GM18861 (cell line): Measurements from ENCODE around the gene FARP1.

Source experiments
- ATAC-seq: cut with Tn5 transposase; IDR thresholded peaks from one replicate; pipeline ENCODE4 v1.9.1; 2021; ENCODE audit not compliant: unreplicated experiment

FARP1 gene

GRCh38 chr13:98198683-98199082 is 55.8 kb downstream of the FARP1 start:
- ATAC-seq: no peak

DNA sequence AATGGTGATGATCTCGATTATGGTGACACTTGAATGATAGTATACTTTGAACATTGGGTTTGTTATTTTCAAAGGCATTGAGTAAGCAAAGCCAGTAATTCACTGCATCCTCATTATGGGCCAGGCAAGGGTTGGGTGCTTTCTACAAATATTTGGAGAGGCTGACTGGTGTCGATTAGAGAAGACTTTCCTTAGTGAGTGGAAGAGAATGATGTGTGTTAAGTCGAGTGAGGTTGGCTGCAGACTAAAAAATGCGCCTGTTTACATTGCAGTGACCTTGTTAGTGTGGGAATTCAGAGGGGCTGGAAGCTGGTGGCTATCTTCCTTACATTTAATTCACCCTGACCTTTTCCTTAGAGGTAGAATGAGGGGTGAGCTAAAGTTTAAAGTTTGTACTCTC is 56.6 kb downstream of the FARP1 start:
- ATAC-seq: no peak

DNA sequence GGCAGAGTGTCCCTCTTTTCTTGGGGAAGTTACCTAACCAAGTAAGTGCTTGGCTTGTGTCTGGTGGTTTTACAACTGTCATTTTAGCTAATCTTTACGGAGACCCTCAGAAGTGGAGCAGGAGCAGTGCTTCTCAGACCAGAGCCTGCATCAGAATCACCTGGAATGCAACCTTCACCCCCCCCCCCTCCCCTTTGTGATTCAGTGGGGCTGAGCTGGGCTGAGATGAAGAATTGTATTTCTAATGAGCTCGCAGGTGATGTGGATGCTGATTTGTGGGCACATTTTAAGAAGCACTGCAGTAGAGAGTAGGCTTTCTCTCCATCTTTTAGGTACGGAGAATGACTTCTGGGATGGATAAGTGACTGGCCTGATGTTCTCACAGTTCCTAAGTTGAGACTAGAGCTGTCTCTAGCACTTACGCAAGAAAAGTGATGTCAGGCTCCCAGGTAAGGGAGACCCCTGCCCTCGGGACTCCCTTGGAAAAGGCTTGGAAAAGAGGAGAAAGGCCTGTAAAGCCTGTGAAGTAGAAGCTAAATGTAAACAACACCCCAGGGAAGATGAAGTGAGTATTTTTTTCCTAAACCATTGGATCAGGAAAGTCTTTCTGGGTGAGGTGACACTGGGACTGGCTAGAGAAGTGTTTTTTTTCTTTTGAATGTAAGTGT is 57.5 kb downstream of the FARP1 start:
- ATAC-seq: no peak

- no peak for ATAC-seq
These were observed 58.3 kb downstream of the FARP1 start for GRCh38 chr13:98201189-98201588.

- no peak for ATAC-seq
These were observed 59.1 kb downstream of the FARP1 start for GRCh38 chr13:98201984-98202383.

DNA sequence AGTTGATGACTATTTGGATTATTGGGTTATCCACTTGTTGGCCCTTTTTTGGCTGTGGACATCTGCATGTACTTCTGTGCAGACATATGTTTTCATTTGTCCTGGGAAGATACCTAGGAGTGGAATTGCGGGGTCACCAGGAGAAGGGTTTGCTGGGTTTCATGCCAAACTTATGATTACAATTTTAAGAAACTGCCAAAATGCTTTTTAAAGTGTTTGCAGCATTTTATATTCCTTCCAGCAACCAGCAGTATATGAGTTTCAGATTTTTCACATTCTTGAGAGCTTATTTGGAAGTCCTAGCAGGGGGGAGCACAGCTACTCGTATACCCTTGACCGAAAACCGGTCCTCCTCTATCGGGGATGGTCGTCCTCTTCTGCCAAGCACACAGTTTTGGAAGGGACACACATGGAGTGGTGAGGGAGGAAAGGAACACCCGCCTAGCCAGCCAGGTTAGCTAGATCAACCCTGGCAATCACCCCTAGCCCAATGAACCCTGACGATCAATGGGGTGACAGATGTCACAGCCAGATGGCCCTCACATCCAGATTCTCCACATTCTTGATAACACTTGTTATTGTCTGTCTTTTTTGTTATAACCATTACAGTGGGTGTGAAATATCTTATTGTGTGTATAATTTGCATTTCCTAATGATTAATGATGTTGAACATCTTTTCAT is 60.9 kb downstream of the FARP1 start:
- ATAC-seq: no peak

DNA sequence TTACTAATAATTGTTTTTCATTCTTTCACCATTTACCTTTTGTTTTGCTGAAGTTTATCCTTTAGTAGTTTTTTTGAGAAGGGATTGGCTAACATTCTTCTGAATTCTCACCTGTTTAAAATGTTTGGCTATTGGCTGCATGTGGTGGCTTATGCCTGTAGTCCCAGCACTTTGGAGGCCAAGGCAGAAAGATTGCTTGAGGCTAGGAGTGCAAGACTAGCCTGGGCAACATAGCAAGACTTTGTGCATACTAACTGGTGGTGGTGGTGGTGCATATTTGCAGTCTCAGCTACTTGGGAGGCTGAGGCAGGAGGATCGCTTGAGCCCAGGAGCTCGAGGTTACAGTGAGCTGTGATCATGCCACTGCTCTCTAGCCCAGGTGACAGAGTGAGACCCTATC is 61.7 kb downstream of the FARP1 start:
- ATAC-seq: no peak

- no peak for ATAC-seq
These were observed 64.1 kb downstream of the FARP1 start for GRCh38 chr13:98206946-98207345.

DNA sequence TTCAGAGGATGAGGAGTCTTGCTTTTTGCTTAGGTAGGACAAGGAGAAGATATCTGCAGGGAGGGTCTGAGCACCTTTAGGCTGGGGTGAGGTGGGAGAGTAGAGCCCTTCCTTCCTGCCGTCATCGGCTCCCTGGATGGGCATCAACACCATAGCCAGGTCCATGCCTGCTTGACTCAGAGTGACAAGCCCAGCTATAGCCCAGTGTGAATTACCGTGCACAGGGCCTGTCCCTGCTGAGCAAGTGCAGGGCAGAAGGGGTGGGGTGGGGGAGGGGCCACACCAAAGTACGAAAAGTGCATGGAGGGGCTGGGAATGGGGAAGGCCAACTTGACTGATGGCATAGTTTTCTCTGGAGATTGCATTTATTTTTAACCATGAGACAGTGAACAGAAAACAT is 64.5 kb downstream of the FARP1 start:
- ATAC-seq: no peak

- no peak for ATAC-seq
These were observed 65.7 kb downstream of the FARP1 start for GRCh38 chr13:98208606-98209005.

DNA sequence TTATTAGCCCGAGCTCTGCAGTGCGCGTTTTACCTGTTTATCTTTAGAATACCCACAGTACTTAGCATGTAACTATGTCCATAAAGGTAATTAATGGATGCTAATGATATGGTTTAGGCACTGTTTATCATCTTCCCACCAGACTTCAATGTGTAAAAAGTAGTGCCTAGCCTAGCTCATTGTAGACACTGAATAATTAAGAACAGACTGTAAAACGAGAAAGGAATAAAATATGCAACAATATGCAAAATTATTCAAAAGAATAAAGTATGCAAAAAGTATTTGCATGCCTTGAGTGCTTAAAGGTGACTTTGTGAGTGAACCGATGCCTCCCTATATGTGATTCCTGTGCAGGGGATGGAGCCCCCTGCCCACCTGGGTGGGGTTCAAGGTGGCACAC is 69.9 kb downstream of the FARP1 start:
- no peak for ATAC-seq

GRCh38 chr13:98213354-98213753 is 70.5 kb downstream of the FARP1 start:
- no peak for ATAC-seq

GRCh38 chr13:98214008-98214643 is 71.2 kb downstream of the FARP1 start:
- no peak for ATAC-seq

GRCh38 chr13:98214707-98215106 is 71.8 kb downstream of the FARP1 start:
- no peak for ATAC-seq

GRCh38 chr13:98215508-98215907 is 72.6 kb downstream of the FARP1 start:
- no peak for ATAC-seq

- ATAC-seq: no peak
These were observed 73.3 kb downstream of the FARP1 start for GRCh38 chr13:98216135-98216565.

- ATAC-seq: no peak
These were observed 73.9 kb downstream of the FARP1 start for GRCh38 chr13:98216711-98217285.

DNA sequence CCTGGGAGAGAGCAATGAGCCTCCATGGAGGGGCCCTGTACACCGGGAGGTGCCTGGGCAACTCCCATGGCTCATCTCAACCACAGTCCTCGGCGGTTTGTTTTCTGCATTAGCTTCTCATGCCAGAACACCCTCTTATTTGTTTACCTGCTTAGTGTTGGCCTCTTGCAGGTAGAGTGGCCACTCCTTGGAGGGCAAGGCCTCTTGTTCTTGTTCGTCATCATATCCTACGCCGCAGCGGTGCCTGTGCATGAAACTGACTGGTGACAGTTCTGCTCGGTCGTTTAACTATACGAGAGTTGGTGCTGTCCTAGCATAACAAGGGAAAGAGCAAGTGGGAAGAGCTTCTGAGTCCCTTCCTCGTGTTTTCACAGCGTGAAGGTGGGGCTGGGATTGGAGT is 74.7 kb downstream of the FARP1 start:
- no peak for ATAC-seq

DNA sequence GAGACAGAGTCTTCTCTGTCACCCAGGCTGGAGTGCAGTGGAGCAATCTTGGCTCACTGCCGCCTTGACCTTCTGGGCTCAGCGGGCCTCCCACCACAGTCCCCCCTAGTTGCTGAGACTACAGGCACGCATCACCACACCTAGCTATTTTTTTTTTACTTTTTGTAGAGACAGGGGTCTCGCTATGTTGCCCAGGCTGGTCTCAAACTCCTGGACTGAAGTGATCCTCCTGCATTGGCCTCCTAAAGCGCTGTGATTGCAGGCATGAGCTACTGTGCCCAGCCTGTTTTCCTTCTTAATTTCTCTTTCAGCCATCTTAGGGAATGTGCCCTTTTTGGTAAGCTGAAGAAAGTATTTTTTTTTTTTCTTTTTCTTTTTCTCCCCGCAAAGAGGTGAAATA is 76.8 kb downstream of the FARP1 start:
- ATAC-seq: no peak

GRCh38 chr13:98220271-98220791 is 77.4 kb downstream of the FARP1 start:
- ATAC-seq: no peak

DNA sequence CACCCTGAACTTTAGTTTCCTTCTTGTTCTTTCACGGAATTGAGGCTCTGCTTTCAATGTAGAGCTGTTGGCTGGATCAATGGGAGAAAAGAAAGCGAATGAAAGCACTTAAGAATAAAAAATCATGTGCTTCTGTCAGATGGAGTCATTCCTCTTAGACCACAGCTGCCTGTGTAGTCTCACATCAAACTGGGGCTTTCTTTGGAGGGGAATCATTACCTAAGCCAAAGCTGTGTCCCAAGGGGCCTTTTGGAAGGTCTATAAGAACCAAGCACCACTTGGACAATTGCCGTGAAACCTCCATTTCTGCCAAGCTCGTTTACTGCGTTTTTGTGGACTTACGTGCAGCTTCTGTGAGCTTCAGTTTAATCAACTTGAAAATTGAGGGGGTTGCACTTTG is 78.3 kb downstream of the FARP1 start:
- ATAC-seq: no peak

- no peak for ATAC-seq
These were observed 79.2 kb downstream of the FARP1 start for GRCh38 chr13:98222081-98222554.
